HEK293T (cell line): ENCODE measurements around the gene FGFR1OP2.

Experiments used
- BHLHE40 ChIP-seq: fragments of 450-650 bp; IDR thresholded peaks from 2 replicates; pipeline ENCODE4 v1.6.1; 2016; ENCODE audit warnings: mild to moderate bottlenecking, moderate library complexity, borderline replicate concordance
- SP1 ChIP-seq: fragments of 450-650 bp; IDR thresholded peaks from 2 replicates; pipeline ENCODE4 v1.6.1; 2017
- TARDBP ChIP-seq: fragments of 450-650 bp; IDR thresholded peaks from 2 replicates; pipeline ENCODE4 v1.6.1; 2016

DNA sequence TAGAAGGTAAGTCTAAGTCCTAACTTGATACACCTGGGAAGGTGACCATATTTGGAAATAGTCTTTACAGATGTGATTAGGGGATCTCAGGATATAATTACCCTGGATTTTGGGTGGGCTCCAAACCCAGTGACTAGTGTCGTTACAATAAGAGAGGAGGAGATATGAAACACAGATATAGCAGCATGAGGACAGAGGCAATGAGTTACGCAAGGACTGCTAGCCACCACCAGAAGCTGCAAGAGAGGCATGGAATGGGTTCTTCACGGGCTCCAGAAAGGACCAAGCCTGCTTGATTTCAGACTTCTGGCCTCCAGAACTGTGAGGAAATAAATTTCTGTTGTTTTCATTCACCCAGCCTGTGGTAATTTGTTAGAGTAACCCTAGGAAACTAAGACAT, 28.6 kb downstream of the FGFR1OP2 start:
- no peak for TF ChIP-seq SP1
- no peak for TF ChIP-seq TARDBP
- no peak for TF ChIP-seq BHLHE40
